H1 (cell line): ENCODE measurements around the gene MYO16. TPM values are rescaled to one million over a fixed set of nuclear protein-coding genes. Genes with fewer than 3 reads are reported as not detected.

Experiments used
- CTCF ChIA-PET: fragments of 300-600 bp; sonication (Branson Sonifier 250); formaldehyde crosslinking; loops from one replicate; lab custom pipeline; 2021; ENCODE audit not compliant: partially characterized antibody; lab: Charles Lee
- POLR2A ChIA-PET: fragments of 300-600 bp; sonication (Branson Sonifier 250); formaldehyde crosslinking; loops from one replicate; lab custom pipeline; 2021; ENCODE audit warnings: inconsistent platforms; ENCODE audit not compliant: partially characterized antibody; lab: Charles Lee
- DNase-seq, 2 experiments: peaks; one replicate each; pipeline versions ENCODE4 v3.0.0 to v3.0.0-alpha.2; 2010 to 2022; ENCODE audit warnings: low spot score in 2 of 2, low read depth in 1 of 2, mixed read lengths in 1 of 2
- FAIRE-seq: peaks from 2 replicates; lab custom pipeline; 2011; peaks lifted over from hg19 to GRCh38; lab: Jason Lieb, UNC
- H2AFZ ChIP-seq: 2 replicates; pipeline ENCODE4 v1.8.1; 2012; ENCODE audit warnings: low read length, inconsistent platforms
- H2AK5ac ChIP-seq: 2 replicates; pipeline ENCODE4 v1.6.1; 2013; ENCODE audit warnings: low read depth, low read length
- H2BK120ac ChIP-seq: replicated peaks from 2 replicates; pipeline ENCODE3; 2013; ENCODE audit warnings: low read depth, low read length, inconsistent platforms
- H2BK12ac ChIP-seq: 2 replicates; pipeline ENCODE4 v1.6.1; 2013; ENCODE audit warnings: low read depth, low read length
- H2BK15ac ChIP-seq: 2 replicates; pipeline ENCODE4 v1.6.1; 2013; ENCODE audit warnings: low read length
- H2BK20ac ChIP-seq: 2 replicates; pipeline ENCODE4 v1.6.1; 2013; ENCODE audit warnings: low read length
- H2BK5ac ChIP-seq: 2 replicates; pipeline ENCODE4 v1.6.1; 2013; ENCODE audit warnings: low read depth, low read length
- H3K14ac ChIP-seq: 2 replicates; pipeline ENCODE4 v1.6.1; 2013; ENCODE audit warnings: inconsistent platforms; ENCODE audit not compliant: insufficient read length
- H3K18ac ChIP-seq: 2 replicates; pipeline ENCODE4 v1.6.1; 2013; ENCODE audit warnings: low read length; ENCODE audit errors: extremely low read depth
- H3K23ac ChIP-seq: 2 replicates; pipeline ENCODE4 v1.6.1; 2013; ENCODE audit warnings: inconsistent platforms; ENCODE audit not compliant: insufficient read length
- H3K23me2 ChIP-seq: 2 replicates; pipeline ENCODE4 v1.6.1; 2013; ENCODE audit warnings: low read depth, low read length
- H3K27ac ChIP-seq: 2 replicates; pipeline ENCODE4 v1.6.1; 2011; ENCODE audit warnings: low read depth, low read length, inconsistent platforms
- H3K27me3 ChIP-seq, 4 experiments: replicated peaks in 1 of 4; 1 replicate in 1 of 4; 2 replicates in 3 of 4; pipeline versions ENCODE4 v1.6.1 to v1.8.1; 2011 to 2013; ENCODE audit warnings: low read length in 3 of 4, mild to moderate bottlenecking in 3 of 4, inconsistent platforms in 2 of 4, mixed read lengths in 2 of 4, moderate library complexity in 1 of 4; ENCODE audit not compliant: control insufficient read depth in 3 of 4, insufficient read depth in 3 of 4; ENCODE audit errors: extremely low read depth in 1 of 4
- H3K36me3 ChIP-seq, 4 experiments: 2 replicates each; pipeline versions ENCODE4 v1.6.1 to v1.8.1; 2011 to 2013; ENCODE audit warnings: mild to moderate bottlenecking in 4 of 4, low read length in 3 of 4, moderate library complexity in 2 of 4, control low read depth in 1 of 4, inconsistent platforms in 1 of 4; ENCODE audit not compliant: insufficient read depth in 4 of 4, control insufficient read depth in 2 of 4
- H3K4ac ChIP-seq: replicated peaks from 2 replicates; pipeline ENCODE3; 2013; ENCODE audit warnings: low read length, low read depth, mixed read lengths, inconsistent platforms; ENCODE audit not compliant: insufficient read length
- H3K4me1 ChIP-seq, 4 experiments: replicated peaks in 1 of 4; 1 replicate in 1 of 4; 2 replicates in 3 of 4; pipeline versions ENCODE4 v1.6.1 to v1.8.1; 2011 to 2013; ENCODE audit warnings: low read length in 3 of 4, inconsistent platforms in 2 of 4, mixed read lengths in 1 of 4; ENCODE audit not compliant: insufficient read depth in 4 of 4, control insufficient read depth in 3 of 4
- H3K4me2 ChIP-seq, 2 experiments: 2 replicates each; pipeline versions ENCODE4 v1.6.1 to v1.8.1; 2011 to 2013; ENCODE audit warnings: low read depth in 2 of 2, low read length in 2 of 2, control low read depth in 1 of 2, inconsistent platforms in 1 of 2, mild to moderate bottlenecking in 1 of 2; ENCODE audit not compliant: insufficient read depth in 1 of 2
- H3K4me3 ChIP-seq, 4 experiments: fragments of 200-600, 300-600 bp in 1 of 4; sonication (generic), shearing (Covaris generic), sonication (Bioruptor Twin) in 1 of 4; 2 replicates each; pipeline versions ENCODE4 v1.5.1 to v1.8.1; 2011 to 2016; ENCODE audit warnings: low read length in 4 of 4, low read depth in 3 of 4, control low read depth in 2 of 4, inconsistent platforms in 2 of 4, mild to moderate bottlenecking in 2 of 4, mixed read lengths in 1 of 4, moderate library complexity in 1 of 4; ENCODE audit not compliant: insufficient read depth in 2 of 4; ENCODE audit errors: extremely low read depth in 1 of 4
- H3K56ac ChIP-seq: replicated peaks from 2 replicates; pipeline ENCODE3; 2013; ENCODE audit warnings: low read depth, mild to moderate bottlenecking, mixed read lengths, low read length, inconsistent platforms; ENCODE audit not compliant: insufficient read length
- H3K79me1 ChIP-seq: 2 replicates; pipeline ENCODE4 v1.6.1; 2013; ENCODE audit warnings: low read depth, low read length, control low read depth
- H3K79me2 ChIP-seq, 2 experiments: 2 replicates each; pipeline versions ENCODE4 v1.6.1 to v1.8.1; 2012 to 2013; ENCODE audit warnings: low read length in 2 of 2, mild to moderate bottlenecking in 2 of 2, inconsistent platforms in 1 of 2; ENCODE audit not compliant: insufficient read depth in 2 of 2, control insufficient read depth in 1 of 2
- H3K9ac ChIP-seq, 4 experiments: replicated peaks in 1 of 4; 1 replicate in 1 of 4; 2 replicates in 3 of 4; pipeline versions ENCODE4 v1.6.1 to v1.8.1; 2011 to 2013; ENCODE audit warnings: low read depth in 3 of 4, low read length in 3 of 4, control low read depth in 2 of 4, mild to moderate bottlenecking in 2 of 4, moderate library complexity in 2 of 4, inconsistent platforms in 1 of 4; ENCODE audit errors: extremely low read depth in 1 of 4
- H3K9me3 ChIP-seq, 2 experiments: 2 replicates each; pipeline versions ENCODE4 v1.6.1 to v1.8.1; 2012 to 2013; ENCODE audit warnings: mild to moderate bottlenecking in 2 of 2, moderate library complexity in 2 of 2, control low read depth in 1 of 2, inconsistent platforms in 1 of 2, low read depth in 1 of 2, low read length in 1 of 2, mixed read lengths in 1 of 2; ENCODE audit not compliant: insufficient read depth in 2 of 2
- H4K20me1 ChIP-seq, 2 experiments: replicated peaks in 1 of 2; 2 replicates each; pipeline versions ENCODE3 to v1.8.1; 2011 to 2013; ENCODE audit warnings: inconsistent platforms in 2 of 2, low read length in 2 of 2, mild to moderate bottlenecking in 1 of 2; ENCODE audit not compliant: insufficient read depth in 2 of 2, control insufficient read depth in 1 of 2
- H4K5ac ChIP-seq: 2 replicates; pipeline ENCODE4 v1.6.1; 2013; ENCODE audit warnings: low read length, low read depth, mixed read lengths, inconsistent platforms; ENCODE audit not compliant: insufficient read length
- H4K8ac ChIP-seq: 2 replicates; pipeline ENCODE4 v1.8.0; 2013; ENCODE audit warnings: mild to moderate bottlenecking, moderate library complexity, low read length, inconsistent platforms; ENCODE audit not compliant: insufficient read depth; ENCODE audit errors: extremely low read depth
- H4K91ac ChIP-seq: replicated peaks from 2 replicates; pipeline ENCODE3; 2013; ENCODE audit warnings: low read length, mixed read lengths, inconsistent platforms; ENCODE audit not compliant: insufficient read length
- ASH2L ChIP-seq: fragments of 200-600, 300-600 bp; sonication (generic); IDR thresholded peaks from one replicate; pipeline ENCODE4 v1.7.1; 2017; ENCODE audit warnings: low read length
- ATF2 ChIP-seq: IDR thresholded peaks from 2 replicates; pipeline ENCODE4 v1.6.1; 2012; ENCODE audit warnings: low read length, inconsistent platforms
- CBX8 ChIP-seq: fragments of 300-800, 300-1000 bp; sonication (generic); IDR thresholded peaks from 2 replicates; pipeline ENCODE4 v1.7.1; 2016; ENCODE audit warnings: low read depth, low read length, borderline replicate concordance
- CEBPB ChIP-seq: IDR thresholded peaks from 2 replicates; pipeline ENCODE4 v1.6.1; 2012; ENCODE audit warnings: low read depth, low read length
- CTCF ChIP-seq, 3 experiments: IDR thresholded peaks; 1 replicate in 2 of 3; 2 replicates in 1 of 3; pipeline versions ENCODE4 v1.5.1 to v1.6.1; 2011; ENCODE audit warnings: low read length in 3 of 3, mild to moderate bottlenecking in 3 of 3, inconsistent platforms in 2 of 3, low read depth in 1 of 3, moderate library complexity in 1 of 3; ENCODE audit not compliant: insufficient read depth in 1 of 3; ENCODE audit errors: control extremely low read depth in 1 of 3
- JUND ChIP-seq: IDR thresholded peaks from 2 replicates; pipeline ENCODE4 v1.6.1; 2011; ENCODE audit warnings: mild to moderate bottlenecking, improper control_type of control experiment, low read length
- KDM4A ChIP-seq: IDR thresholded peaks from one replicate; pipeline ENCODE4 v1.7.1; 2012; ENCODE audit warnings: low read depth, mild to moderate bottlenecking, moderate library complexity, low read length, inconsistent platforms; ENCODE audit not compliant: severe bottlenecking
- POLR2AphosphoS5 ChIP-seq: IDR thresholded peaks from 2 replicates; pipeline ENCODE4 v1.6.1; 2011; ENCODE audit warnings: low read depth, low read length
- POU5F1 ChIP-seq: IDR thresholded peaks from 2 replicates; pipeline ENCODE4 v1.6.1; 2011; ENCODE audit warnings: low read depth, mild to moderate bottlenecking, low read length, moderate library complexity
- SIRT6 ChIP-seq: IDR thresholded peaks from one replicate; pipeline ENCODE4 v1.7.1; 2012; ENCODE audit warnings: low read length, inconsistent platforms
- TCF12 ChIP-seq: IDR thresholded peaks from 2 replicates; pipeline ENCODE4 v1.6.1; 2011; ENCODE audit warnings: low read depth, mild to moderate bottlenecking, low read length
- WGBS, 2 experiments: shearing (Covaris generic) in 1 of 2; methylation state at CpG; one replicate each; pipeline versions ENCODE4 v1.1.6 to v1.1.7; 2013 to 2015; ENCODE audit warnings: low lambda C conversion rate in 2 of 2, mixed read lengths in 2 of 2, inconsistent platforms in 1 of 2, low coverage in 1 of 2, missing lambda C conversion rate in 1 of 2; ENCODE audit not compliant: insufficient replicate concordance in 2 of 2, insufficient coverage in 1 of 2, insufficient read length in 1 of 2; ENCODE audit errors: extremely low coverage in 1 of 2, missing lambda C conversion rate in 1 of 2; 5-methylcytosine and 5-hydroxymethylcytosine counted together
- polyA plus RNA-seq, 7 experiments: library from polyadenylated mRNA; depleted of rRNA in 3 of 7; stranded (reverse) in 5 of 7; unstranded in 2 of 7; fragments of >200 nt in 5 of 7; fragments of 200-250 nt in 2 of 7; gene quantifications; 1 replicate in 5 of 7; 2 replicates in 1 of 7; 4 replicates in 1 of 7; pipeline versions ENCODE4 v1.2.1 to v1.2.3, GENCODE V29; 2011 to 2013; ENCODE audit warnings: missing spikeins in 2 of 7, mixed read lengths in 2 of 7
- total RNA-seq: library from RNA; stranded (reverse); fragmentation: NEBNext Ultra II Directional; extraction: Animal tissue kit (Norgen Biotek cat#: 25700); gene quantifications from 2 replicates; pipeline ENCODE4 v1.2.1, GENCODE V29; 2021

The MYO16 gene
- total and polyA plus RNA-seq, 2 of the 8 experiments (the other 6 are each of a cell fraction or from before 2014, with no cell fraction given): 0.02 to 0.22 TPM

DNA sequence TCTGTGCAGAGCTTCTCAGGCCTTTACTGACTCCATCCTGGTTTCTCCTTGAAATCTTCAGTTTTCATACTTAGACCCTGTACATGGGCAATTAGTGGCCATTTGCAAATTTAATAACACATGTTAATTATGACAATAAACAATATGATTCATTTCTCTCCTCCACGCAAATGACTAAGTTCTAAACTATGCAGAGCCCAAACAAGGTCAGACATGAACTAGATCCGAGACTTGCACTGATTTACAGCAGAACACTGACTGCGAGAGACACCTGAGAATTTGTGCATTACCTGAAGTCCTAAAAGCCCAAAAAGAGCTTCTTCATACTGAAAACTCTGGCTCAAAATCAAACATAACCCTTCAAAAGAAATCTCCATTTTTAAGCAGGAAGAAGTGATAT lies 521.8 kb downstream of the MYO16 start:
- no peak overlapping the region for H4K8ac ChIP-seq
- no peak overlapping the region for H2BK12ac ChIP-seq
- no peak for DNase-seq
- H3K4me2 ChIP-seq: no peak overlapping the region
- H3K79me2 ChIP-seq: no peaks in the 10 kb centered on the region
- H3K27ac ChIP-seq: no peak overlapping the region
- 100% methylated on average over 3 of the region's 3 CpGs; no CpG with 5 or more reads in 1 of the 2 experiments for WGBS, 2 experiments
- no peak overlapping the region for H2AK5ac ChIP-seq
- H2AFZ ChIP-seq: no peak overlapping the region
- H3K36me3 ChIP-seq: no peaks in the 10 kb centered on the region
- H3K4me3 ChIP-seq: no peak overlapping the region
- H3K9ac ChIP-seq: no peak overlapping the region
- peaks cover 0 to 3% (median 2%) of the 10 kb centered on the region in 4 experiments; a peak in 3 of 7 replicates for H3K4me1 ChIP-seq
- no peaks in the 10 kb centered on the region for H3K23me2 ChIP-seq
- H2BK15ac ChIP-seq: no peak overlapping the region
- no peak overlapping the region for H3K56ac ChIP-seq
- no peak overlapping the region for H3K23ac ChIP-seq
- no peak overlapping the region for H3K4ac ChIP-seq
- no peak overlapping the region for H3K18ac ChIP-seq
- no peak overlapping the region for H4K5ac ChIP-seq
- no peak for FAIRE-seq
- H2BK5ac ChIP-seq: no peak overlapping the region
- no peaks in the 10 kb centered on the region for H3K79me1 ChIP-seq
- no peak overlapping the region for H2BK20ac ChIP-seq
- peak overlapping the region; percentile 25 for H2BK120ac ChIP-seq
- no peaks in the 10 kb centered on the region for H3K9me3 ChIP-seq
- H3K27me3 ChIP-seq: peaks cover 0 to 1% (median 0%) of the 10 kb centered on the region in 4 experiments; a peak in 1 of 7 replicates
- ChIA-PET CTCF (interaction anchor here (0.5 to 1.6 kb wide), 5 partner anchors 10 to 791 kb away, joined by 3 to 6 read pairs (median 4); no protein-coding TSS in a partner anchor), POLR2A (no interaction called here)
- H4K91ac ChIP-seq: no peak overlapping the region
- H4K20me1 ChIP-seq: no peaks in the 10 kb centered on the region
- no peak overlapping the region for H3K14ac ChIP-seq
- TF ChIP-seq CTCF (IDR thresholded peaks at IDR 0.05; ENCODE audit: control extremely low read depth in 1 of 3, insufficient read depth in 1 of 3, low read depth in 1 of 3, low read length in 3 of 3) (no peak), KDM4A (no peak), JUND (no peak), CBX8 (no peak), ASH2L (no peak), ATF2 (no peak), SIRT6 (no peak), POU5F1 (no peak), POLR2AphosphoS5 (no peak), TCF12 (no peak), CEBPB (no peak)
